GM18526 (cell line): ENCODE measurements around the gene GALT.

Experiments
- POLR2A ChIP-seq: IDR thresholded peaks from 3 replicates; pipeline ENCODE4 v1.6.1; 2011; ENCODE audit not compliant: insufficient read length; ENCODE audit errors: extremely low read depth

Gene GALT

DNA sequence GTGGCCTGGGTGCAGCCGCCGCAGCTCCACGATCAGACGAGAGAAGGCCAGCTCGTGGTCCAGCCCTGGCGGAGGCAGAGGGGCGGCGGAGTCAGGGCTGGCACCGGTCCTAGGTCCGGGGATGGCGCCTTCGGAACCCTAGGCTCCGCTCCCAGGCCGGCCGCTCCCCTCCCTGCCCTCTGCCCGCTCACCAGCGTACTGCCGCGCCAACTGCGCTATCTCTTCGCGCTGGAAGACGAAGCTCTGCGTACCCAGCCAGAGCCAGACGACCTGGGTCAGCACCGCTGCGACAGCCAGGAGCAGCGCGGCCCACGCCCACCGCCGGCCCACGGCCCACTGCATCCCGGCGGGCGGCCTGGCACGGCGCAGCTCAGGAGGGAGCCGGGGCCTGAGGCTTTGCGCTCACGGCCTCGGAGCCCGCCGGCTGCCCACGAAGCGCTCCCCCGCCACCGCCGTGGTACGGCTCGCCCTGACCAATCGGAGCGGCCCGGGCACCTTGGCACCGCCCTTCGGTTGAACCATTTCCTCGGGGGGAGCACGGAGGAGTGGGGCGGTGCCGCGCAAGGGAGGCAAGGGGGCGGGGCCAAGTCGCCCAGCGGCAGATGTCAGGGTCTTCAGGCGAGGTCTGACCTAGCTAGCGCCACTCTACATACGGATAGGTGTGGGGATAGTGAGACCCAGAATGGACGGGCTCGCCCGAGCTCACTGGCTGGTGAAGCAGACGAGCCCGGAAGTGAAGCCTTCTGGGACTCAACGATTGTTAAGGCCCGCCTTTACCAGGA, 8.9 kb upstream of the GALT start, which contains the start of gene SIGMAR1:
TSS of gene SIGMAR1 (minus strand) at position 432 of the 782 bp plus-strand sequence. CDS start at position 342, 90 bp downstream.
- TF ChIP-seq POLR2A: peak; percentile 70

DNA sequence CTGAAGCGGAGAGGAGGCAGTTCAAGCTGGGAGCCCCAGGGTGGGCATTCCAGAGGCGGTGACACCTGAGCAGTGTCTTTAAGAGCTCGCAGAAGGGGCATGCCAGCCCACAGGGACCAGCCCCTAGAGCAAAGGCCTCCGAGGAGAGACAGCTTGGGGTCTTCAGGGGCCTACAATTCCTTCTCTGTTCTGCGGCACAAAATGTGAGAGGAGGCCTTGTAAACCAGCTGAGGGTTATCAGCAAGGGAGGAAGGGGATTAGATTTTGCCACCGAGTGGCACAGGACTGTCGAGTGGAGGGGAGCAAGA, 8.4 kb upstream of the GALT start:
- no peak for TF ChIP-seq POLR2A

DNA sequence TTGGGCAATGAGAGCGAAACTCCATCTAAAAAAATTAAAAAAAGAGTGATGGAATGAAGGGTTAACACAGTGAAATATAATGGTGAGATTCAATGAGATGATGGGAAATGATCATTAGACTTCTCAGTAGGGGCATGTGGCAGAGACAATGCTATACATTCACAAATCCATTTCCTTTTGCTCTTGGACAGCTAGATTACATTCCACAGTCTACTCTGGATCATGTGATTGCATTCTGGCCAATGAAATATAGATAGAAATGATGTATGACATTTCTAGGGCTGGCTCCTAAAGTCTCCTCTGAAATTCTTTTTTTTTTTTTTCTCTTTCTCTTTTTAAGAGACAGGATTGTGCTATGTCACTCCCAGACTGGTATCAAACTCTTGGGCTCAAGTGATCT, 3.8 kb upstream of the GALT start:
- TF ChIP-seq POLR2A: no peak

DNA sequence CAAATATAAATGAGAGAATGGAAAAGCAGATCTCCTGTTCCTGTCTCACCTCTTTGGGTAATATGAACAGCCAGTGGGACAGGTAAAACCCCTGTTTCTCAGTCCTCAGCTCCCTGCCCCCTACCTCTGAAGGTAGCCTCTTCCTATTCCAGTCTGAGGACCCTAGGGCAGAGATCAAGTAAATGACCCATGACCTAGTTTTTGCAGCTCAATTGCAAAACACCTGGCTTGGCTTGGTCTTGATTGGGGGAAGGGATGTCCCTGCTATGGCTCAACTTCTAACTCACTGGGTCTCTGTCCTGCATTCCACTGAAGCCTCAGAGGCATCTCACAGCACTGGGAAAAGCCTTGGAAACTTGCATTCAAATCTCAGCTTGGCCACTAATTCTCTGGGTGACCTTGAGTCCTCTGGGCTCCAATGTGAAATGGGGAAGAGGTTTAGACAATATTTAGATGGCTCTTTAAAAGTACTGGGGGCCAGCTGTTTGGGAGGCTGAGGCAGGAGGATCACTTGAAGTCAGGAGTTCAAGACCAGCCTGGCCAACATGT, 1.6 kb upstream of the GALT start:
- TF ChIP-seq POLR2A: no peak

DNA sequence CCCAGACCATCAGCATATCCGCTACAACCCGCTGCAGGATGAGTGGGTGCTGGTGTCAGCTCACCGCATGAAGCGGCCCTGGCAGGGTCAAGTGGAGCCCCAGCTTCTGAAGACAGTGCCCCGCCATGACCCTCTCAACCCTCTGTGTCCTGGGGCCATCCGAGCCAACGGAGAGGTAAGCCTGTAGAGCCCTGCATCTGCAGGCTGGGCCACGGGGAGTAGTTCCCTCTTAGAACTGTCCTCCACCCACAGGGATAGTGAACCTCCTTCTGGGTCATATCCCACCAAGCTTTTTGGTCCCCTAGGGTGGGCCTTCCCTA, 569 bp downstream of the GALT start:
- no peak for TF ChIP-seq POLR2A

DNA sequence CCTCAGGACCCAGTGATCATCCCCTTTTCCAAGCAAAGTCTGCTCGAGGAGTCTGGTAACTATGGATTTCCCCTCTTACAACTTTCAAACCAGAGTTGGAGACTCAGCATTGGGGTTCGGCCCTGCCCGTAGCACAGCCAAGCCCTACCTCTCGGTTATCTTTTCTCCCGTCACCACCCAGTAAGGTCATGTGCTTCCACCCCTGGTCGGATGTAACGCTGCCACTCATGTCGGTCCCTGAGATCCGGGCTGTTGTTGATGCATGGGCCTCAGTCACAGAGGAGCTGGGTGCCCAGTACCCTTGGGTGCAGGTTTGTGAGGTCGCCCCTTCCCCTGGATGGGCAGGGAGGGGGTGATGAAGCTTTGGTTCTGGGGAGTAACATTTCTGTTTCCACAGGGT, 1.2 kb downstream of the GALT start:
- no peak for TF ChIP-seq POLR2A

DNA sequence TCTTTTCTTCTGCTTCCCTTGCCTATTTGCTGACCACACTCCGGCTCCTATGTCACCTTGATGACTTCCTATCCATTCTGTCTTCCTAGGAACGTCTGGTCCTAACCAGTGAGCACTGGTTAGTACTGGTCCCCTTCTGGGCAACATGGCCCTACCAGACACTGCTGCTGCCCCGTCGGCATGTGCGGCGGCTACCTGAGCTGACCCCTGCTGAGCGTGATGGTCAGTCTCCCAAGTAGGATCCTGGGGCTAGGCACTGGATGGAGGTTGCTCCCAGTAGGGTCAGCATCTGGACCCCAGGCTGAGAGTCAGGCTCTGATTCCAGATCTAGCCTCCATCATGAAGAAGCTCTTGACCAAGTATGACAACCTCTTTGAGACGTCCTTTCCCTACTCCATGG, 2.2 kb downstream of the GALT start:
- TF ChIP-seq POLR2A: no peak

DNA sequence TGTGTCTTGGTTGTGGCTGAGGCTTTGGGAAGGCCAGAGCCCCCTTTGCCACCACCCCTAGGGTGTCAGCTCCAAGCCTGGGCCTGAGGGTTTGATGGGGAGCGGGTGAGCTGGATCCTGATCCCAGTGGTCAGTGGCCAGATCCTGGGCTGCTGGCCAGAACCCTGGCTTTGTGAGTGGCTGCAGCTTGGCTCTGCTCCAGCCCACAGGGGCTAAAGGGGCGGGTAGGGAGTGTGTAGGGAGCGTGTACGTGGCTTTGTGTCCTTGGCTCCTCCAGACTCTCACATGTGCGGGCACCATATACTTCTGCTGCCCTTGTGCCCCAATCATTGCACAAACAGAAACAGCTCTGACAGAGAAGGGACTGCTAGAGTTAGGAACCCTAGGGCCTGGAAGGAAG, 4.3 kb downstream of the GALT start:
- no peak for TF ChIP-seq POLR2A

DNA sequence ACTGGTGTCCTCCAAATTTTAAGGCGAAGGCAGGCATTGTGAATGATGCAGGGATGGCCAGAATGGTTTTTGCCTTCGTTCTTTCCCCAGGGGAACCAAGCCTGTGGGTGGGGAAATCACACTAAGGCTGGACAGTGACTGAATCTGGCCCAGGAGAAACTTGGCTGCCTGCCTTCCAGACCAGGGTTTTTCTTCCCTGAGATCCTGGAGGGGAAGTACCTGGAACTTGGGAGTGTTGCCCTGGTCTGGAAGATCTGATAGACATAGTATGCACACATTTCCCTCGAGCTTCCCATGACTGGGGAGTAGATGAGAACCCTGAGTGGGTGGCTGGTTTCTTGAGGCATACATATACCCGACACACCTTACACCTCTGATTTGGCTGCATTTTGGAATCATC, 4.8 kb downstream of the GALT start:
- no peak for TF ChIP-seq POLR2A

DNA sequence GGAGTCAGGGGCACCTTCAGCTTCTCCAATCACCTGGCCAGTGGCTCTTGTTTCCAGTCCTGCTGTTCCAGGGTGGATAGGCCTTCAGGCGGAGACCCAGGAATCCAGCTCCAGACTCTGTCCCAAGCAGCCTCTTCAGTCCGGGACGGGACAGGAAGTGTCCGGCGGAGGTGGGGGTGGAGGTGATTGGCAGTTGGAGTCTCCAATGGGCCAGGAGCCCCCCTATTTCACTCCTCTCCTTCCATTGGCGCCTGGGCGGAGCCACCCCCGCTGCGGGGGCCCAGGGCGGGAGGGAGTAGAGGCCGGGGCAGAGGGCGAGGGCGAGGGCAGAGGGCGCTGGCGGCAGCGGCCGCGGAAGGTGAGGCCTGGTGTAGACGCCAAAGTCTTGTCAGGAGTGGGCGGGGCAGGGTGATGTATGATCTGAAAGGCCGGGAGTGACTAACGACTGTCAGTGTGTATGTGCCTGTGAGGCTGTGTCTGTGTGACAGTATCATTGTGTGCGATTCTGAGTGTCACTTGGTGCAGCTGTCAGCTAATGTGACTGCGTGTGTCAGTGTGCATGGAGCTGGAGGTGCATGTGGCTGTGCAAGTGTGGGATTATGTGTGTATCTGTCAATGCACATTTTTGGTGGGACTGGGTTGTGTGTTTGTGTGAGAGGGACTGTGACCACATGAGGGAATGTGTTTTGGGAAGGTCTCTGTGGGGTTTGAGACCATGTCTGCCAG, 5.6 kb downstream of the GALT start, which contains the start of gene IL11RA:
TSS of gene IL11RA (plus strand) at position 310 of the 726 bp plus-strand sequence. CDS start 3,033 bp downstream, outside the sequence.
- no peak for TF ChIP-seq POLR2A

DNA sequence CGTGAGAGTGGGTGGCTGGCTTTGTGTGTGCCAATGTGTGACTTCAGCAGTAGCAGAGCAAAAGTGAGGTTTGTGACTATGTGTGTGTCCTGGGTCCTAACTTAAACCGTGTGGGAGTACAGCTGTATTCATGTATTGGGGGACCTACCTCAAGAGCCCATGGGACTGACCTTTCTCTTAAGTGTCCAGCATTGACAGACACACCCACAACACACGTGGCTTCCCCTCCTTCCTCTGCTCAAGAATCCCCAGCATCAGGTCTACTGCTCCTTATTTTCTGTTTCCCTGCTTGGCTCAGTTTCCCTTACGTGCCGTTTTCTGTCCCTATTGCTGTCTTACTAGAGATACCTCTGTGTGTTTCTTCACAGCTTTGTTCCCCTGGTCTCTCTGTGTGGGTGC, 6.1 kb downstream of the GALT start:
- TF ChIP-seq POLR2A: no peak

DNA sequence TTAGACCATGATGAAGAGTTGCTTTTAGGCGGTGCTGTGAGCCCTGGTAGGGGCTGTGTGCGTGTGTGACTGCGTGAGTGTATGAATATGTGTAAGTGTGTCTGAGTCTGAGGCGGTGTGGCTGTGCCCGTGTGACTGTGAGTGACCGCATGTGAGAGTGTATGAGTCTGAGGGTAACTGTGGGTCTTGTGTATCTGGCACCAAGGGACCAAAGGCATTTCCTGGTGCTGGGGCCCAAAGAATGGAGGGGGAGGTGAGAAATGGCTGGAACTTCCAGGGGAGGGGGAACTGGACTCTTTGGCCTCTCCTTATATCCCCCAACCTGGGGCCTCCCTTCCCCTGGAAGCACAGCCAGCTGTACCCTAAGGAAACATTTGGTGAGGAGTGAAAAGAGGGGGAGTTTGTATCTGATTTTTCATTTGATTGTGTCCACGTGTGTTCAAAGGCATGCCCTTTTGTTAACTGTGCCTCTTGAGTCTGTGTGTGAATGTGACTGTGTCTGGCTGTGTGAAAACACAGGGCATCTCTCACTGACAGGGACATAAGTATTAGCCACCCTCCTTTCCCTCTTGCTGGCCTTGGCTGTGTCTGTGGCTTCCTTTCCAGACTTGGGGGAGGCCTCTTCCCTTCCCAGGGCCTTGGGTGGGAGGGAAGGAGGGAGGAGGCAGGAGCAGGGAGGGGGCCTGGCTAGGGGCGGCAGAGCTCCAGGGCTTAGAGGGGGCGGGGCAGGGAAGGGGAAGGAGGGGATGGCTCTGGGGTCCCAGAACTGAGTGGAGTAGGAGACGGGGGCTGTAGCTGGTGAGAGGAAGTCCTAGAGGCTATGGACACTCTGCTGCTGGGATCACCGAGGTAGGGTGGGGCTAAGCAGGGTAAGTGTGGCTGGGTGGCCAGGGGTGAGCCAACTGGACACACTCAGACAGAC, 6.9 kb downstream of the GALT start:
- no peak for TF ChIP-seq POLR2A

DNA sequence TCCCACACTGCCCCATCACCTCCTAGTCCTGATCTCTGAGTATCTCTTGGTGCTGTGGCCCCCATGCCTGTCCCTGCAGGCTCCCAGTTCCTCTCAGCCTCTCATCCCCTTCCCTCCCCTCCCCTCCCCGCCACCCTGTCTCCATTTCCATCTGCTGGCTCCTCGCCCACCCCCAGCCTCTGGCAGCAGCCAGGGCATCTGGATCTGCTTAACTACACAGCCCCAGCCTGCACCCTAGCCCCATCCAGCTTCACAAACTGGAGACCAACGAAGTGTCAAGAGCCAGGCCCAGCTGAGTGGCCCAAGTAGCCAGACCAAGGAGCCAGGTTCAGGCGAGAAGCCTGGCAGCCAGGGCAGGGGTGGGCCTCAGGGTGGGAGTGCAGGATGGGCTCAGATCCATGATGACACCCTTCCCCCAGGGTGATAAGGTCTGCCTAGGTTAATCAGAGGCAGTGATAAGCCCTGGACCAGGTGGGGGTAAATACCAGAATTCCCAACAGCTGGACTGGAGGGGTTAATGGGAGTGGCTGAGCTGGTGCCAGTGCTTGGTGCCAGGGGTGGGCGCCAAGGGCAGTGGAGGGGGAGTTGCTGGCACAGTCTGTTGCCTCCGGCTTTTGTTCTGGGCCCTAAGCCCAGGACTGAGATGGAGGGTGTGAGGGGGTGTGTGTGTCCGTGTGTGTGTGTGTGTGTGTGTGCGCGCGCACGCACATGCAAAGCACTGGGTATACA, 8.0 kb downstream of the GALT start:
- no peak for TF ChIP-seq POLR2A

DNA sequence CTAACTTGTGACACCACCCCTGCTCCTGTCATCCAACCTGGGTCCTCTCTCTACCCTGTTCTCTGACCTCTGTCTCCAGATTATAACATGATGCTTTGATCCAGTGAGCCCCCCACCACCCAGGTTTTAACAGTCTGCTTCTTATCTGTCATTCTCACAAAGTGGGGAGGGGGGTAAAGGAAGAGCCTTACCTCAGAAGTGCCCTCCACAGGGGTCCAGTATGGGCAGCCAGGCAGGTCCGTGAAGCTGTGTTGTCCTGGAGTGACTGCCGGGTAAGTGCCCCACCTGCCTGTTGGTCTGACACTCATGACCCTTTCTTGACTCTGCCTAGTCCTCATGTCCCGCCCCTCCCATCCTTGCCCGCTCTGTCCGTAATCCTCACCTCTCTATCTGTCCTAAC, 8.9 kb downstream of the GALT start:
- no peak for TF ChIP-seq POLR2A

DNA sequence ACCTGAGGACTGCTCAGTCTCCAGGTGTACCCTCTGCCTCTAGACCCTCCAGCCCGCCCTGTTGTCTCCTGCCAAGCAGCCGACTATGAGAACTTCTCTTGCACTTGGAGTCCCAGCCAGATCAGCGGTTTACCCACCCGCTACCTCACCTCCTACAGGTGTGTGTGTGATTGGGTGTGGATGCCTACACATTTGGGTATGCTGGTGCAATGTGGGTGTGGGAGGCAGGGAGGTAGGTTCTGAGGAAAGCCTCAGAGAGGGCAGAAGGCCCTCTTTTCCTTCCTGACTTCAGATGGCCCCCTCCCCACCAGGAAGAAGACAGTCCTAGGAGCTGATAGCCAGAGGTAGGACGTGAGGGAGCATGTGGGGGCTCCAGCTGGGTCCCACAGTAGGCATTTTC, 10.5 kb downstream of the GALT start:
- no peak for TF ChIP-seq POLR2A
